ENCODE data around the gene CEP19.
"Not testable (repeated sequence)": the region's sequence is repeated elsewhere in the genome, so short reads cannot be mapped to it uniquely, and the experiment has no call there.

The CEP19 gene

GRCh38 chr3:196711838-196712513, at the start of gene CEP19, which contains the start of gene PIGX:
Gene CEP19 (minus strand): TSS chr3:196712250. CDS start chr3:196708657, 3,593 bp downstream.
Gene PIGX (plus strand): TSS chr3:196712377.
- peak; percentile 86 for DNase-seq (ENCODE audit: low read depth, low spot score)
- peak within 1 kb of the TSS; percentile 68 for H3K4me3 ChIP-seq (ENCODE audit: low read depth, low read length)
- TF ChIP-seq CTCF (IDR thresholded peaks at IDR 0.05; ENCODE audit: low read depth, low read length): no peak
- in situ Hi-C loops (cut with HindIII; ENCODE audit: low sequenced_read_pairs): no loop called here

- H3K4me3 ChIP-seq (ENCODE audit: low read depth, low read length): no peak overlapping the region
- TF ChIP-seq CTCF (IDR thresholded peaks at IDR 0.05; ENCODE audit: low read depth, low read length): no peak
- in situ Hi-C loops (cut with HindIII; ENCODE audit: low sequenced_read_pairs): no loop called here
- DNase-seq (ENCODE audit: low read depth, low spot score): peak; percentile 72
Observed at GRCh38 chr3:196757876-196758739, 46.1 kb upstream of the CEP19 start.

- H3K4me3 ChIP-seq (ENCODE audit: low read depth, low read length): no peak overlapping the region
- in situ Hi-C loops (cut with HindIII; ENCODE audit: low sequenced_read_pairs): no loop called here
- no peak for TF ChIP-seq CTCF (IDR thresholded peaks at IDR 0.05; ENCODE audit: low read depth, low read length)
- DNase-seq (ENCODE audit: low read depth, low spot score): no peak
Observed at GRCh38 chr3:196756732-196757131, 44.7 kb upstream of the CEP19 start.

- no peak overlapping the region for H3K4me3 ChIP-seq (ENCODE audit: low read depth, low read length)
- TF ChIP-seq CTCF (IDR thresholded peaks at IDR 0.05; ENCODE audit: low read depth, low read length): no peak
- peak; percentile 29 for DNase-seq (ENCODE audit: low read depth, low spot score)
- in situ Hi-C loops (cut with HindIII; ENCODE audit: low sequenced_read_pairs): no loop called here
Observed at GRCh38 chr3:196754091-196754981, 42.3 kb upstream of the CEP19 start.

GRCh38 chr3:196753201-196753600, 41.2 kb upstream of the CEP19 start:
- TF ChIP-seq CTCF (IDR thresholded peaks at IDR 0.05; ENCODE audit: low read depth, low read length): no peak
- in situ Hi-C loops (cut with HindIII; ENCODE audit: low sequenced_read_pairs): no loop called here
- no peak for DNase-seq (ENCODE audit: low read depth, low spot score)
- H3K4me3 ChIP-seq (ENCODE audit: low read depth, low read length): no peak overlapping the region

- TF ChIP-seq CTCF (IDR thresholded peaks at IDR 0.05; ENCODE audit: low read depth, low read length): no peak
- DNase-seq (ENCODE audit: low read depth, low spot score): no peak
- no peak overlapping the region for H3K4me3 ChIP-seq (ENCODE audit: low read depth, low read length)
- in situ Hi-C loops (cut with HindIII; ENCODE audit: low sequenced_read_pairs): no loop called here
Observed at GRCh38 chr3:196749125-196749524, 37.1 kb upstream of the CEP19 start.

- in situ Hi-C loops (cut with HindIII; ENCODE audit: low sequenced_read_pairs); H3K4me3 ChIP-seq (ENCODE audit: low read depth, low read length); DNase-seq (ENCODE audit: low read depth, low spot score): not testable (repeated sequence)
Observed at GRCh38 chr3:196743569-196743968, 31.5 kb upstream of the CEP19 start.

All from astrocyte of the spinal cord (primary cell).